Mononuclear cell (primary cell): ENCODE results near the gene RPL4. TPM values are rescaled to one million over a fixed set of nuclear protein-coding genes. Genes with fewer than 3 reads are reported as not detected.
"Not testable (repeated sequence)": the region's sequence is repeated elsewhere in the genome, so short reads cannot be mapped to it uniquely, and the experiment has no call there.

Source experiments
- H3K27me3 ChIP-seq: 2 replicates; pipeline ENCODE4 v1.6.0; 2011; ENCODE audit warnings: low read length, control low read depth; ENCODE audit not compliant: insufficient read depth
- H3K4me1 ChIP-seq: 2 replicates; pipeline ENCODE4 v1.5.1; 2011; ENCODE audit warnings: mild to moderate bottlenecking, low read length, control low read depth; ENCODE audit not compliant: insufficient read depth
- H3K4me3 ChIP-seq: 2 replicates; pipeline ENCODE4 v1.5.1; 2011; ENCODE audit warnings: mild to moderate bottlenecking, low read length, moderate library complexity
- H3K9me3 ChIP-seq: 2 replicates; pipeline ENCODE4 v1.5.1; 2011; ENCODE audit warnings: low read depth, mild to moderate bottlenecking, control low read depth, low read length
- total RNA-seq: library from RNA; depleted of rRNA; stranded (reverse); fragments of >200 nt; gene quantifications from one replicate; pipeline ENCODE4 v1.2.3, GENCODE V29; 2012

The RPL4 gene
- total RNA-seq, 1 donor, result 4,966 TPM

- not testable (repeated sequence) for H3K27me3 ChIP-seq, H3K4me3 ChIP-seq, H3K9me3 ChIP-seq
- H3K4me1 ChIP-seq, result peaks cover 46% of the 10 kb centered on the region
Measured at GRCh38 chr15:66500346-66500745, 4.3 kb downstream of the RPL4 start.

DNA sequence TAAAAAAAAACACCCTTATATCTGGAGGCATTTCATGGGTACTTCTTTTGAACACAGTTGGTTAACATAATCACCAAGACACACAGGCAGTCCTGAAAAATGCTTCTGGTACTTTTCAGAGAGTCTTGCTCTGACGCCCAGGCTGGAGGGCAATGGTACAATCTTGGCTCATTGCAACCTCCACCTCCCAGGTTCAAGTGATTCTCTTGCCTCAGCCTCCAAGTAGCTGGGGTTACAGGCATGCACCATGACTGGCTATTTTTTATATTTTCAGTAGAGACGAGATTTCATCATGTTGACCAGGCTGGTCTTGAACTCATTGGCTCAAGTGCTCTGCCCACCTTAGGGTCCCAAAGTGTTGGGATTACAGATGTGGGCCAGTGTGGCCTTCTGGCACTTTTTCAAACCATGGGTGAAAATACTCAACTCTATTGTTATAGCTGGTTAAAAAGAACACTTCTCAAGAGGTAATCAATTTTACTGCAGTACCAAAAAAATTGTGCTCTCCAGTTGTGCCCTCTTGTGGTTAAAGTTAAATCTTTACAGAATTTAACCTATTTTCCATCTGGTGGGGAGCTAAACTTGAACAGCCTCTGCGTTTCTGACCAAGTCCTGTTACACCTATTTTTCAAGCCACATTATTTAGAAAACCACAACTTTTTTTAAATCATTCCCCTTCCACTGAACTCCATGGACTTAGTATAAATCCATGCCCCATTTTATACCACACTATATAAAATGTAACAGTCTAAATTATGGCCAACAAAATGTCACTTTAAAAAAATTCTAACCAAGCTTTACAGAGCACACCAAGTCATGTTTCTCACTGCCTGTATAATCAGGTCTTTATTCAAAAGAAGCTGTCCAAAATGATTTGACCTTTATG, 5.9 kb downstream of the RPL4 start:
- H3K4me1 ChIP-seq, result peaks cover 60% of the 10 kb centered on the region
- no peak overlapping the region for H3K4me3 ChIP-seq
- no peaks in the 10 kb centered on the region for H3K9me3 ChIP-seq
- no peaks in the 10 kb centered on the region for H3K27me3 ChIP-seq

GRCh38 chr15:66497502-66498455, 6.9 kb downstream of the RPL4 start, which contains the start of gene SNAPC5:
Gene SNAPC5 (minus strand): TSS chr15:66497762. CDS start chr15:66497731, 31 bp downstream.
- H3K4me1 ChIP-seq, result peaks cover 56% of the 10 kb centered on the region
- peak within 1 kb of the TSS; percentile 69 for H3K4me3 ChIP-seq
- H3K27me3 ChIP-seq, result no peaks in the 10 kb centered on the region
- H3K9me3 ChIP-seq, result no peaks in the 10 kb centered on the region

GRCh38 chr15:66496951-66497501, 7.6 kb downstream of the RPL4 start:
- Histone ChIP-seq H3K9me3 (no peaks in the 10 kb centered on the region), H3K4me3 (peak overlapping the region; percentile 69), H3K4me1 (peaks cover 52% of the 10 kb centered on the region), H3K27me3 (no peaks in the 10 kb centered on the region)

GRCh38 chr15:66494262-66494661, 10.4 kb downstream of the RPL4 start:
- H3K27me3 ChIP-seq, result no peaks in the 10 kb centered on the region
- no peaks in the 10 kb centered on the region for H3K9me3 ChIP-seq
- peaks cover 52% of the 10 kb centered on the region for H3K4me1 ChIP-seq
- H3K4me3 ChIP-seq, result no peak overlapping the region

DNA sequence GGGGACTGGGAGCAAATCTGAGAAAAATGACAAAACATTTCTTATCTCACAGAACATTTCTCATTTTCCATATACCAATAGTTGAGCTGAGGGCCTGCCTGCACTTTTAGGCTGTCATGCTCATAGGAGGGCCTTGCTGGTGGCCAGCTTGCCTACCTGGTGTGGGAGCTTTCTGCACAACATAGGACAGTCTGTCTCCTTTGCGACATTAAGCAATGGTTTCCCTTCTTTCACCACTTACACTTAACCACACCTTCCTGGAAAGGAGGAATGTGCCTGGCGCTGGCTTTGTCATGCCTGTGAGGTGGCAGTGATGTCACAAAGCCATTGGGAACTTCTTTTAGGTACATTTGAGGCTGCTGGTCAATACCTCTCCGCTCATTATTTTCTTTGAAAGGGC, 12.8 kb downstream of the RPL4 start:
- Histone ChIP-seq H3K27me3 (no peaks in the 10 kb centered on the region), H3K4me3 (no peak overlapping the region), H3K4me1 (peaks cover 38% of the 10 kb centered on the region), H3K9me3 (no peaks in the 10 kb centered on the region)

DNA sequence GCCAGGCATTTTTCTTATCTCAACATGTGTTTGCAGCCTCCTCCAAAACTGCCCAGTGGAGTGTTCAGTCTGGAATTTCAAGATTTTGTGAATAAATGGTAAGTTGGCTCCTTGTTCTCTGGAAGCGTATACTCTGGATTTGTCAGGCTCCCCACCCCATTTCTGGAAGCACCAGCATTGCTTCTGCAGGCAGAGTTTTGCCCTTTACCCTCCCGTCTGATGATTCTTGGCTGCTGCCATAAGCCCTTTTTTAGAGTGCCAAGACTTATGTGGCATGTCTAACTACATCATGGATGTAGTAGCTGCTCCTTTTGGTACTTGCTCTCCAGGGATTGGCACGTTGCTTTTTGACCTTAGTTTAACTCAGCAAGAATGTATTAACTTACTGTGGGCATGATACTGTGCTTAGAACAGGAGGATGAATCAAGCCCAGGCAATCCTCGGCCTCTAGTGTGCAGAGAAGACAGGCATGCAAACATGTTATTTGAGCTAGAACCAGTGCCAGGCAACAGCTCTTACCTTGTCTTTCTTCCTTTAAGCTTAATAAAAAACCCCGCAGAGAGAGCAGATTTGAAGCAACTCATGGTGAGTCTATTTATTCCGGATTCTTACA, 15.4 kb downstream of the RPL4 start:
- no peaks in the 10 kb centered on the region for H3K27me3 ChIP-seq
- H3K4me3 ChIP-seq, result no peak overlapping the region
- H3K4me1 ChIP-seq, result peaks cover 12% of the 10 kb centered on the region
- H3K9me3 ChIP-seq, result no peaks in the 10 kb centered on the region

DNA sequence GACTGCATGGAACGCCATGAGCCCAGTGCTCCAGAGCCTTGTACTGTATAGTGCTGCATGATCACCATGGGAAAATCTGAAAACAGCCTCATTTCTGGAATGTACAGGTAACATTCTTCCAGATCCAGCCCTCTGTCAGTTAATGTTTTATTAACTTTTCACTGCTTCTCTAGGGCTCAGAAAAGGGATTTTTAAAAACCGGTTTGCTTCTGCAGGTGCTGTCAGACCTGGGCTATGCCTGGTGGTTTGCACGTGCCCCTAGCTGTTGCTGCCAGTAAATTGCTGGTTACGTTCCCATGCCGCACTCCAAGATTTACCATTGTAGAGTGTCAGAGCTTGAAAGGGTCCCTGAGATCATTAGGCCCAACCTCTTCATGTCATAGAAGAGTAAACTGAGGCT, 16.1 kb downstream of the RPL4 start:
- H3K27me3 ChIP-seq, result no peaks in the 10 kb centered on the region

GRCh38 chr15:66486887-66487286, 17.8 kb downstream of the RPL4 start:
- no peaks in the 10 kb centered on the region for H3K27me3 ChIP-seq

More for the DNA sequence above, 16.1 kb downstream of the RPL4 start:
- Histone ChIP-seq H3K4me3 (no peak overlapping the region), H3K9me3 (no peaks in the 10 kb centered on the region), H3K4me1 (peaks cover 4% of the 10 kb centered on the region)

GRCh38 chr15:66484539-66485112, 20.0 kb downstream of the RPL4 start:
- Histone ChIP-seq H3K27me3 (no peaks in the 10 kb centered on the region), H3K9me3 (no peaks in the 10 kb centered on the region), H3K4me3 (no peak overlapping the region), H3K4me1 (peaks cover 11% of the 10 kb centered on the region)

More at GRCh38 chr15:66486887-66487286, 17.8 kb downstream of the RPL4 start:
- Histone ChIP-seq H3K9me3 (no peaks in the 10 kb centered on the region), H3K4me1 (peaks cover 11% of the 10 kb centered on the region), H3K4me3 (no peak overlapping the region)

DNA sequence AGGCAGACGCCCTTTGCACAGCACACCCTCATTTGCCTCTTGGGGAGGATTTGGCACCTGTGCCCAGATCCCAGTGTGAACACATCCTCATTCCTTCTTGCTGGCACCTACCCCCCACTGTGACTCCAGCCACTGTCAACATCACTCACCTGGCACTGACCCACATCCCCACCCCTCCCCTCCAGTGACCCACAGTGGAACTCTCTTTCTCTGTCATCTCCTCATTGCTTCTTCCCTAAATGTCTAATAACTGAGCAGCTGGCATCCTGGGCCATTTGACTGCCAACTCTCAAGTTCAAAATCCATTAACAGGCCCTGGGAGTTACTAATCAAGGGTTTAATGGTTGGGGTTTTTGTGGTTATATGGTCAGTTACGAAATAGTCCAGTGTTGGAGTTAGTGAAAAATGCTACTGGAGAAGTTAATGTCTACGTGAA, 21.5 kb downstream of the RPL4 start:
- Histone ChIP-seq H3K4me3 (no peak overlapping the region), H3K4me1 (peaks cover 11% of the 10 kb centered on the region), H3K27me3 (no peaks in the 10 kb centered on the region), H3K9me3 (no peaks in the 10 kb centered on the region)

- Histone ChIP-seq H3K9me3 (no peaks in the 10 kb centered on the region), H3K27me3 (no peaks in the 10 kb centered on the region), H3K4me3 (no peak overlapping the region), H3K4me1 (peaks cover 11% of the 10 kb centered on the region)
Measured at GRCh38 chr15:66482539-66482938, 22.1 kb downstream of the RPL4 start.

- Histone ChIP-seq H3K9me3 (no peaks in the 10 kb centered on the region), H3K27me3 (no peaks in the 10 kb centered on the region), H3K4me1 (peaks cover 11% of the 10 kb centered on the region), H3K4me3 (no peak overlapping the region)
Measured at GRCh38 chr15:66481107-66481856, 23.4 kb downstream of the RPL4 start.

DNA sequence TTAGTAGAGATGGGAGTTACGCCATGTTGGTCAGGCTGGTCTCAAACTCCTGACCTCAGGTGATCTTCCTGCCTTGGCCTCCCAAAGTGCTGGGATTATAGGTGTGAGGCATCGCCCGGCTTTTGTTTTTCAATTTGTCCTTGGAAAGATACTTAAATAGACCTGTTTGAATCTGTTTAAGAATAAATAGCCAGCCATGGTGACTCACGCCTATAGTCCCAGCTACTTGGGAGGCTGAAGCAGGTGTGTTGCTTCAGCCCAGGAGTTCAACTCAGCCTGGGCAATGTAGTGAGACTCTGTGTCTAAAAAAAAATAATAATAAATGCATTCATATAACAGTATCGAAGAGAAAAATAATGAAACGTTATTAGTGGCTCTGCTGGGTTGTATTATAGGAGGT, 24.4 kb downstream of the RPL4 start:
- Histone ChIP-seq H3K9me3 (no peaks in the 10 kb centered on the region), H3K4me3 (no peak overlapping the region), H3K4me1 (peaks cover 11% of the 10 kb centered on the region), H3K27me3 (no peaks in the 10 kb centered on the region)
